GM20431 (cell line): ENCODE data around the gene ARID3A.
"Not testable (repeated sequence)": the region's sequence is repeated elsewhere in the genome, so short reads cannot be mapped to it uniquely, and the experiment has no call there.

ENCODE experiments used
- in situ Hi-C: fragments of 300-500 bp; cut with MseI, MboI; formaldehyde crosslinking; loops from one replicate; pipeline ENCODE4 v1.15.0; 2020; ENCODE audit warnings: low sequenced_read_pairs; ENCODE audit not compliant: unreplicated experiment

ARID3A gene

GRCh38 chr19:891421-892200, 34.2 kb upstream of the ARID3A start:
- in situ Hi-C loops: not testable (repeated sequence)

GRCh38 chr19:892243-892893, 33.5 kb upstream of the ARID3A start:
- in situ Hi-C loops: no loop called here

- in situ Hi-C loops: no loop called here
These were observed 32.7 kb upstream of the ARID3A start, which contains the start of the genes MED16 and RNU6-9 for GRCh38 chr19:892894-893689. Gene MED16 (minus strand): TSS chr19:893187. CDS start chr19:891131, 2,056 bp downstream. Gene RNU6-9 (plus strand): TSS chr19:893484.

GRCh38 chr19:896434-896833, 29.4 kb upstream of the ARID3A start:
- in situ Hi-C loops: no loop called here

- in situ Hi-C loops: no loop called here
These were observed 28.8 kb upstream of the ARID3A start for GRCh38 chr19:896999-897398.

- in situ Hi-C loops: no loop called here
These were observed 28.3 kb upstream of the ARID3A start for GRCh38 chr19:897442-898039.

GRCh38 chr19:898663-899062, 27.2 kb upstream of the ARID3A start:
- in situ Hi-C loops: no loop called here

- in situ Hi-C loops: no loop called here
These were observed 26.3 kb upstream of the ARID3A start for GRCh38 chr19:899336-900042.

GRCh38 chr19:900043-900301, 25.9 kb upstream of the ARID3A start:
- in situ Hi-C loops: no loop called here

- in situ Hi-C loops: no loop called here
These were observed 25.3 kb upstream of the ARID3A start for GRCh38 chr19:900302-901111.

- in situ Hi-C loops: no loop called here
These were observed 24.4 kb upstream of the ARID3A start for GRCh38 chr19:901216-902092.

GRCh38 chr19:902093-902370, 23.8 kb upstream of the ARID3A start:
- in situ Hi-C loops: no loop called here

- in situ Hi-C loops: no loop called here
These were observed 23.2 kb upstream of the ARID3A start for GRCh38 chr19:902446-903226.

- in situ Hi-C loops: no loop called here
These were observed 22.5 kb upstream of the ARID3A start for GRCh38 chr19:903266-903797.

- in situ Hi-C loops: no loop called here
These were observed 21.3 kb upstream of the ARID3A start for GRCh38 chr19:904545-904944.

- in situ Hi-C loops: no loop called here
These were observed 19.4 kb upstream of the ARID3A start for GRCh38 chr19:906480-906879.

- in situ Hi-C loops: no loop called here
These were observed 18.5 kb upstream of the ARID3A start for GRCh38 chr19:907183-907853.
